GM23338 (cell line): ENCODE results near the gene GNAO1. TPM values are rescaled to one million over a fixed set of nuclear protein-coding genes. Genes with fewer than 3 reads are reported as not detected.

Experiments
- ATAC-seq: fragments of 200-7000 bp; cut with Tn5 transposase; 3 replicates; pipeline ENCODE4 v1.9.1; 2020
- DNase-seq: peaks from one replicate; pipeline ENCODE4 v3.0.0-alpha.2; 2015; ENCODE audit warnings: low spot score
- H2AFZ ChIP-seq: fragments of 200-600 bp; sonication (generic); 2 replicates; pipeline ENCODE4 v1.8.0; 2016; ENCODE audit warnings: antibody characterized with exemption, mild to moderate bottlenecking, moderate library complexity
- H3F3A ChIP-seq: fragments of 200-600 bp; sonication (generic); replicated peaks from 2 replicates; pipeline ENCODE4 v1.8.0; 2017; ENCODE audit warnings: antibody characterized with exemption, mixed run types, low read depth
- H3K27ac ChIP-seq: fragments of 200-600 bp; sonication (generic); 2 replicates; pipeline ENCODE4 v1.6.1; 2016; ENCODE audit warnings: low read depth
- H3K27me3 ChIP-seq: fragments of 200-600 bp; sonication (generic); 2 replicates; pipeline ENCODE4 v1.8.0; 2016; ENCODE audit warnings: mild to moderate bottlenecking, mixed run types, moderate library complexity; ENCODE audit not compliant: insufficient read depth
- H3K36me3 ChIP-seq: fragments of 200-600 bp; sonication (generic); 2 replicates; pipeline ENCODE4 v1.8.0; 2016; ENCODE audit warnings: mild to moderate bottlenecking; ENCODE audit not compliant: insufficient read depth
- H3K4me1 ChIP-seq: fragments of 200-600 bp; sonication (generic); 2 replicates; pipeline ENCODE4 v1.8.0; 2016; ENCODE audit warnings: mild to moderate bottlenecking, moderate library complexity; ENCODE audit not compliant: insufficient read depth
- H3K4me2 ChIP-seq: fragments of 200-600 bp; sonication (generic); 2 replicates; pipeline ENCODE4 v1.7.1; 2017; ENCODE audit warnings: mixed run types
- H3K4me3 ChIP-seq: fragments of 200-600 bp; sonication (generic); 2 replicates; pipeline ENCODE4 v1.6.1; 2016; ENCODE audit warnings: mixed run types
- H3K79me2 ChIP-seq: fragments of 200-600 bp; sonication (generic); replicated peaks from 2 replicates; pipeline ENCODE4 v1.8.0; 2017; ENCODE audit warnings: mild to moderate bottlenecking; ENCODE audit not compliant: insufficient read depth
- H3K9me2 ChIP-seq: fragments of 200-600 bp; sonication (generic); 2 replicates; pipeline ENCODE4 v1.8.0; 2017; ENCODE audit not compliant: insufficient read depth
- H4K20me1 ChIP-seq: fragments of 200-600 bp; sonication (generic); replicated peaks from 2 replicates; pipeline ENCODE4 v1.8.0; 2017; ENCODE audit warnings: mild to moderate bottlenecking; ENCODE audit not compliant: insufficient read depth
- H3K27ac Mint-ChIP-seq: 2 replicates; pipeline ENCODE4 v1.8.0; 2020; ENCODE audit warnings: inconsistent platforms, mild to moderate bottlenecking, moderate library complexity, mixed read lengths
- H3K27me3 Mint-ChIP-seq: 3 replicates; pipeline ENCODE4 v1.8.0; 2022; ENCODE audit warnings: low read depth, mild to moderate bottlenecking, moderate library complexity, mixed read lengths, inconsistent platforms; ENCODE audit not compliant: insufficient read depth, poor library complexity
- H3K36me3 Mint-ChIP-seq: 3 replicates; pipeline ENCODE4 v1.8.0; 2021; ENCODE audit warnings: low read depth, mild to moderate bottlenecking, inconsistent platforms, moderate library complexity, mixed read lengths
- H3K4me1 Mint-ChIP-seq: 3 replicates; pipeline ENCODE4 v1.8.0; 2020; ENCODE audit warnings: mild to moderate bottlenecking, inconsistent platforms, mixed read lengths
- H3K4me3 Mint-ChIP-seq: 3 replicates; pipeline ENCODE4 v1.8.0; 2021; ENCODE audit warnings: moderate library complexity, mild to moderate bottlenecking, inconsistent platforms, mixed read lengths
- H3K9me3 Mint-ChIP-seq: 3 replicates; pipeline ENCODE4 v1.8.0; 2020; ENCODE audit warnings: moderate library complexity, mild to moderate bottlenecking, inconsistent platforms, mixed read lengths
- ETS1 ChIP-seq: IDR thresholded peaks from 2 replicates; pipeline ENCODE4 v1.6.1; 2016; ENCODE audit warnings: antibody characterized with exemption
- JUNB ChIP-seq: IDR thresholded peaks from one replicate; pipeline ENCODE4 v1.6.1; 2016; ENCODE audit warnings: antibody characterized with exemption; ENCODE audit not compliant: unreplicated experiment
- POLR2AphosphoS5 ChIP-seq: IDR thresholded peaks from 2 replicates; pipeline ENCODE4 v1.6.1; 2016; ENCODE audit warnings: antibody characterized with exemption, low read depth
- STAT1 ChIP-seq: IDR thresholded peaks from one replicate; pipeline ENCODE4 v1.6.1; 2016; ENCODE audit warnings: antibody characterized with exemption; ENCODE audit not compliant: unreplicated experiment
- ZNF462 ChIP-seq: fragments of 250-450 bp; sonication (Bioruptor Pico); IDR thresholded peaks from 2 replicates; pipeline ENCODE4 v1.5.0; 2020; ENCODE audit warnings: mild to moderate bottlenecking, moderate library complexity
- polyA plus RNA-seq: library from polyadenylated mRNA; unstranded; fragments of >200 nt; fragmentation: Nextera tagmentation; extraction: Ambion mirVana; gene quantifications from 2 replicates; pipeline ENCODE4 v1.2.1, GENCODE V29; 2016
- total RNA-seq: library from RNA; depleted of rRNA; stranded (reverse); fragments of >200 nt; shearing (Covaris generic); gene quantifications from 2 replicates; pipeline ENCODE4 v1.2.3, GENCODE V29; 2014
- TF ChIP-seq, protein P1 (sequence below), 2 experiments: fragments of 200-600 bp in 1 of 2; sonication (generic) in 1 of 2; conservative IDR thresholded peaks; 2 replicates each; pipeline versions ENCODE4 v1.5.1 to v1.6.1; 2016 to 2017; ENCODE audit warnings: antibody characterized with exemption in 2 of 2, low read depth in 2 of 2, mild to moderate bottlenecking in 2 of 2, moderate library complexity in 1 of 2

The GNAO1 gene
- total and polyA plus RNA-seq, 2 experiments from 2014 or later: 6.5 to 24.8 TPM

- TF ChIP-seq ZNF462 (CRISPR knock-in tag): no peak
- no peak for TF ChIP-seq STAT1
- TF ChIP-seq, protein P1, sequence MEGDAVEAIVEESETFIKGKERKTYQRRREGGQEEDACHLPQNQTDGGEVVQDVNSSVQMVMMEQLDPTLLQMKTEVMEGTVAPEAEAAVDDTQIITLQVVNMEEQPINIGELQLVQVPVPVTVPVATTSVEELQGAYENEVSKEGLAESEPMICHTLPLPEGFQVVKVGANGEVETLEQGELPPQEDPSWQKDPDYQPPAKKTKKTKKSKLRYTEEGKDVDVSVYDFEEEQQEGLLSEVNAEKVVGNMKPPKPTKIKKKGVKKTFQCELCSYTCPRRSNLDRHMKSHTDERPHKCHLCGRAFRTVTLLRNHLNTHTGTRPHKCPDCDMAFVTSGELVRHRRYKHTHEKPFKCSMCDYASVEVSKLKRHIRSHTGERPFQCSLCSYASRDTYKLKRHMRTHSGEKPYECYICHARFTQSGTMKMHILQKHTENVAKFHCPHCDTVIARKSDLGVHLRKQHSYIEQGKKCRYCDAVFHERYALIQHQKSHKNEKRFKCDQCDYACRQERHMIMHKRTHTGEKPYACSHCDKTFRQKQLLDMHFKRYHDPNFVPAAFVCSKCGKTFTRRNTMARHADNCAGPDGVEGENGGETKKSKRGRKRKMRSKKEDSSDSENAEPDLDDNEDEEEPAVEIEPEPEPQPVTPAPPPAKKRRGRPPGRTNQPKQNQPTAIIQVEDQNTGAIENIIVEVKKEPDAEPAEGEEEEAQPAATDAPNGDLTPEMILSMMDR (conservative IDR thresholded peaks at IDR 0.05; ENCODE audit: low read depth in 2 of 2): no peak
- no peak for TF ChIP-seq POLR2AphosphoS5
- no peak for TF ChIP-seq JUNB
Measured at GRCh38 chr16:56372013-56372634, 180.8 kb downstream of the GNAO1 start (continued).

- peak; percentile 50 for ATAC-seq
- TF ChIP-seq ZNF462 (CRISPR knock-in tag) (no peak), ETS1 (no peak), POLR2AphosphoS5 (no peak)
Measured at GRCh38 chr16:56373003-56373402, 181.7 kb downstream of the GNAO1 start.

More at GRCh38 chr16:56373003-56373402, 181.7 kb downstream of the GNAO1 start:
- peak; percentile 7 for DNase-seq
- no peaks in the 10 kb centered on the region for H3K27me3 Mint-ChIP-seq
- H3K27ac Mint-ChIP-seq: no peak overlapping the region
- Histone ChIP-seq H4K20me1 (no peaks in the 10 kb centered on the region; the same call in 1 of the 2 replicates), H3K27me3 (no peaks in the 10 kb centered on the region), H3K36me3 (no peaks in the 10 kb centered on the region), H3K4me2 (no peak overlapping the region), H2AFZ (no peak overlapping the region), H3F3A (no peaks in the 10 kb centered on the region), H3K4me3 (no peak overlapping the region), H3K4me1 (no peaks in the 10 kb centered on the region), H3K79me2 (no peaks in the 10 kb centered on the region; the same call in 1 of the 2 replicates), H3K9me2 (no peaks in the 10 kb centered on the region), H3K27ac (no peak overlapping the region)
- H3K9me3 Mint-ChIP-seq: no peaks in the 10 kb centered on the region
- H3K4me3 Mint-ChIP-seq: no peak overlapping the region
- peaks cover 4% of the 10 kb centered on the region; the same call in 2 of the 3 replicates for H3K36me3 Mint-ChIP-seq
- H3K4me1 Mint-ChIP-seq: peaks cover 4% of the 10 kb centered on the region; the same call in 1 of the 3 replicates
